KMS-11 (cell line): ENCODE data around the gene ACADM.
"Not testable (repeated sequence)": the region's sequence is repeated elsewhere in the genome, so short reads cannot be mapped to it uniquely, and the experiment has no call there.

Source experiments
- H2AFZ ChIP-seq: fragments of 200-600 bp; sonication (generic); 2 replicates; pipeline ENCODE4 v1.6.1; 2016; ENCODE audit warnings: antibody characterized with exemption, mixed run types, low read depth
- H3K27ac ChIP-seq: fragments of 200-600 bp; sonication (generic); 2 replicates; pipeline ENCODE4 v1.6.1; 2016; ENCODE audit warnings: mild to moderate bottlenecking, mixed run types
- H3K27me3 ChIP-seq: fragments of 200-600 bp; sonication (generic); 2 replicates; pipeline ENCODE4 v1.6.1; 2017; ENCODE audit warnings: mild to moderate bottlenecking, low read depth, mixed run types, moderate library complexity; ENCODE audit not compliant: insufficient read depth
- H3K36me3 ChIP-seq: fragments of 200-600 bp; sonication (generic); 2 replicates; pipeline ENCODE4 v1.6.1; 2017; ENCODE audit warnings: mild to moderate bottlenecking, mixed run types; ENCODE audit not compliant: insufficient read depth
- H3K4me1 ChIP-seq: fragments of 200-600 bp; sonication (generic); 2 replicates; pipeline ENCODE4 v1.6.1; 2016; ENCODE audit warnings: mild to moderate bottlenecking, low read depth, mixed run types; ENCODE audit not compliant: poor library complexity, severe bottlenecking
- H3K4me2 ChIP-seq: fragments of 200-600 bp; sonication (generic); 2 replicates; pipeline ENCODE4 v1.7.0; 2016; ENCODE audit warnings: mild to moderate bottlenecking, mixed run types
- H3K4me3 ChIP-seq: fragments of 200-600 bp; sonication (generic); IDR thresholded peaks from 2 replicates; pipeline ENCODE4 v1.6.1; 2017; ENCODE audit warnings: low read depth, low read length, mixed read lengths; ENCODE audit not compliant: insufficient read depth
- H3K79me2 ChIP-seq: fragments of 200-600 bp; sonication (generic); 2 replicates; pipeline ENCODE4 v1.6.1; 2016; ENCODE audit warnings: low read depth, mixed run types; ENCODE audit not compliant: insufficient read depth
- H3K9ac ChIP-seq: fragments of 200-600 bp; sonication (generic); 2 replicates; pipeline ENCODE4 v1.6.1; 2016; ENCODE audit warnings: mild to moderate bottlenecking, mixed run types
- H4K20me1 ChIP-seq: fragments of 200-600 bp; sonication (generic); 2 replicates; pipeline ENCODE4 v1.6.1; 2016; ENCODE audit warnings: mild to moderate bottlenecking, mixed run types; ENCODE audit not compliant: insufficient read depth
- CTCF ChIP-seq: fragments of 200-600 bp; sonication (generic); conservative IDR thresholded peaks from 2 replicates; pipeline ENCODE4 v1.6.1; 2017; ENCODE audit warnings: low read depth, mild to moderate bottlenecking, antibody characterized with exemption, low read length, moderate library complexity, mixed read lengths

The ACADM gene

DNA sequence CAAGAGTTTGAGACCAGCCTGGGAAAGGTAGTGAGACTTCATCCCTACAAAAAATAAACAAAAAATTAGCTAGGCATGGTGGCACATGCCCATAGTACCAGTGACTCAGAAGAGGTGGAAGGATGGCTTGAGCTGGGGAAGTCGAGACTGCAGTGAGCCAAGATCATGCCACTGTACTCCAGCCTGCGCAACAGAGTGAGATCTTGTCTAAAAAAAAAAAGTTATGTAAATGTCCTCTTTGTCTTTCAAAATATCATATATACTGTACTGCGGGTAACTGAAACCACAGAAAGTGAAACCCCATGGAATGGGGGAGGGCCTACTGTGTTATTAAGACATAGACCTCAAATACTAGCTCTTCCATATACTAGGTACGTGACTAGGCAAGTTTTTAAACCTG is 20.8 kb downstream of the ACADM start:
- Histone ChIP-seq H3K9ac (no peak overlapping the region), H3K36me3 (no peaks in the 10 kb centered on the region), H3K79me2 (no peaks in the 10 kb centered on the region), H2AFZ (no peak overlapping the region), H3K4me3 (no peak overlapping the region), H3K4me2 (no peak overlapping the region), H3K4me1 (peaks cover 8% of the 10 kb centered on the region), H4K20me1 (no peaks in the 10 kb centered on the region), H3K27ac (no peak overlapping the region), H3K27me3 (no peaks in the 10 kb centered on the region)
- TF ChIP-seq CTCF = no peak

DNA sequence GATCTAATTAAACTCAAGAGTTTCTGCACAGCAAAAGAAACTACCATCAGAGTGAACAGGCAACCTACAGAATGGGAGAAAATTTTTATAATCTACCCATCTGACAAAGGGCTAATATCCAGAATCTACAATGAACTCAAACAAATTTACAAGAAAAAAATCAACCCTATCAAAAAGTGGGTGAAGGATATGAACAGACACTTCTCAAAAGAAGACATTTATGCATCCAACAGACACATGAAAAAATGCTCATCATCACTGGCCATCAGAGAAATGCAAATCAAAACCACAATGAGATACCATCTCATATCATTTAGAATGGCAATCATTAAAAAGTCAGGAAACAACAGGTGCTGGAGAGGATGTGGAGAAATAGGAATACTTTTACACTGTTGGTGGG is 32.7 kb downstream of the ACADM start:
- H3K27ac ChIP-seq, H3K4me2 ChIP-seq, H3K4me3 ChIP-seq, H3K4me1 ChIP-seq, H3K9ac ChIP-seq, H3K79me2 ChIP-seq, H4K20me1 ChIP-seq, H3K36me3 ChIP-seq, H3K27me3 ChIP-seq, H2AFZ ChIP-seq: not testable (repeated sequence)

GRCh38 chr1:75758543-75758942 is 34.0 kb downstream of the ACADM start:
- not testable (repeated sequence) for H3K36me3 ChIP-seq, H2AFZ ChIP-seq, H3K4me3 ChIP-seq, H3K4me1 ChIP-seq, H3K9ac ChIP-seq, H3K27me3 ChIP-seq, H3K27ac ChIP-seq, H4K20me1 ChIP-seq, H3K4me2 ChIP-seq, H3K79me2 ChIP-seq

- no peak for TF ChIP-seq CTCF
- H3K27ac ChIP-seq = no peak overlapping the region
- H3K4me2 ChIP-seq = no peak overlapping the region
- H3K36me3 ChIP-seq = no peaks in the 10 kb centered on the region
- no peaks in the 10 kb centered on the region for H3K79me2 ChIP-seq
- H3K4me3 ChIP-seq = no peak overlapping the region
- H4K20me1 ChIP-seq = no peaks in the 10 kb centered on the region
- H3K9ac ChIP-seq = no peak overlapping the region
- no peak overlapping the region for H2AFZ ChIP-seq
- H3K4me1 ChIP-seq = no peaks in the 10 kb centered on the region
- no peaks in the 10 kb centered on the region for H3K27me3 ChIP-seq
Measured at GRCh38 chr1:75764057-75764655, 39.6 kb downstream of the ACADM start.

- Histone ChIP-seq H3K36me3 (no peaks in the 10 kb centered on the region), H3K4me2 (no peak overlapping the region), H3K4me1 (no peaks in the 10 kb centered on the region), H2AFZ (no peak overlapping the region), H3K79me2 (no peaks in the 10 kb centered on the region), H3K4me3 (no peak overlapping the region), H3K27ac (no peak overlapping the region), H3K9ac (no peak overlapping the region), H4K20me1 (no peaks in the 10 kb centered on the region), H3K27me3 (no peaks in the 10 kb centered on the region)
- TF ChIP-seq CTCF = no peak
Measured at GRCh38 chr1:75765697-75766355, 41.3 kb downstream of the ACADM start.
